COLO668 (cell line): ENCODE results near the gene CASS4.
"Not testable (repeated sequence)": the region's sequence is repeated elsewhere in the genome, so short reads cannot be mapped to it uniquely, and the experiment has no call there.

Experiments
- DNase-seq: peaks from one replicate; lab custom pipeline; 2025; ENCODE audit not compliant: unreplicated experiment; lab: John Stamatoyannopoulos, UW

CASS4 gene

GRCh38 chr20:56411759-56412472, at the start of gene CASS4:
Gene CASS4, plus strand, starts transcription at chr20:56412260. Its CDS starts 199 bp downstream, at chr20:56412459.
- DNase-seq, result no peak

- DNase-seq, result peak; percentile 17
Measured at GRCh38 chr20:56362833-56363413, 49.1 kb upstream of the CASS4 start.

GRCh38 chr20:56363491-56363890, 48.6 kb upstream of the CASS4 start:
- DNase-seq, result no peak

- no peak for DNase-seq
Measured at GRCh38 chr20:56368351-56369134, 43.5 kb upstream of the CASS4 start.

- no peak for DNase-seq
Measured at GRCh38 chr20:56369179-56369578, 42.9 kb upstream of the CASS4 start.

GRCh38 chr20:56371977-56372376, 40.1 kb upstream of the CASS4 start:
- DNase-seq, result no peak

- DNase-seq, result no peak
Measured at GRCh38 chr20:56372850-56373249, 39.2 kb upstream of the CASS4 start.

GRCh38 chr20:56373942-56374341, 38.1 kb upstream of the CASS4 start:
- no peak for DNase-seq

- DNase-seq, result no peak
Measured at GRCh38 chr20:56376331-56376730, 35.7 kb upstream of the CASS4 start.

GRCh38 chr20:56378386-56378785, 33.7 kb upstream of the CASS4 start:
- DNase-seq, result no peak

- no peak for DNase-seq
Measured at GRCh38 chr20:56380375-56380774, 31.7 kb upstream of the CASS4 start.

- DNase-seq, result no peak
Measured at GRCh38 chr20:56381501-56381900, 30.6 kb upstream of the CASS4 start.

GRCh38 chr20:56382696-56383095, 29.4 kb upstream of the CASS4 start:
- DNase-seq, result no peak

- DNase-seq, result no peak
Measured at GRCh38 chr20:56383334-56383733, 28.7 kb upstream of the CASS4 start.

GRCh38 chr20:56385130-56385529, 26.9 kb upstream of the CASS4 start:
- DNase-seq, result no peak

GRCh38 chr20:56386219-56386618, 25.8 kb upstream of the CASS4 start:
- no peak for DNase-seq

- DNase-seq, result no peak
Measured at GRCh38 chr20:56388882-56389281, 23.2 kb upstream of the CASS4 start.

GRCh38 chr20:56389807-56390206, 22.3 kb upstream of the CASS4 start:
- DNase-seq, result no peak

GRCh38 chr20:56390396-56390795, 21.7 kb upstream of the CASS4 start:
- not testable (repeated sequence) for DNase-seq

GRCh38 chr20:56391037-56391436, 21.0 kb upstream of the CASS4 start:
- DNase-seq, result no peak

GRCh38 chr20:56391596-56392131, 20.4 kb upstream of the CASS4 start:
- no peak for DNase-seq
